Activated CD8-positive, alpha-beta T cell treated with anti-CD3 and anti-CD28 coated beads for 36 hours (primary cell): Measurements from ENCODE around the gene FREY1. TPM values are rescaled to one million over a fixed set of nuclear protein-coding genes. Genes with fewer than 3 reads are reported as not detected.

Source experiments
- ATAC-seq: fragments of 200-7000 bp; cut with Tn5 transposase; one replicate; pipeline ENCODE4 v1.10.0; 2021; ENCODE audit warnings: mild to moderate bottlenecking, moderate library complexity
- CTCF ChIA-PET: fragments of 350-600 bp; sonication (Branson Sonifier 250); formaldehyde crosslinking; loops from one replicate; lab custom pipeline; 2021; ENCODE audit warnings: antibody characterized with exemption; lab: Charles Lee
- POLR2A ChIA-PET: fragments of 350-600 bp; sonication (Branson Sonifier 250); formaldehyde crosslinking; loops from one replicate; lab custom pipeline; 2021; ENCODE audit warnings: antibody characterized with exemption; lab: Charles Lee
- DNase-seq: peaks from one replicate; pipeline ENCODE4 v3.0.0-alpha.2; 2020
- H3K27ac Mint-ChIP-seq: one replicate; pipeline ENCODE4 v1.8.0; 2021; ENCODE audit warnings: mild to moderate bottlenecking, mixed read lengths
- H3K27me3 Mint-ChIP-seq: one replicate; pipeline ENCODE4 v1.8.0; 2021; ENCODE audit warnings: mixed read lengths
- H3K36me3 Mint-ChIP-seq: one replicate; pipeline ENCODE4 v1.8.0; 2021; ENCODE audit warnings: low read depth, mixed read lengths
- H3K4me1 Mint-ChIP-seq: one replicate; pipeline ENCODE4 v1.8.0; 2021; ENCODE audit warnings: low read depth, mixed read lengths
- H3K4me3 Mint-ChIP-seq: one replicate; pipeline ENCODE4 v1.8.0; 2021; ENCODE audit warnings: mild to moderate bottlenecking, moderate library complexity, mixed read lengths
- H3K9me3 Mint-ChIP-seq: one replicate; pipeline ENCODE4 v1.8.0; 2021; ENCODE audit warnings: mixed read lengths
- CTCF ChIP-seq: fragments of 200-600 bp; IDR thresholded peaks from one replicate; pipeline ENCODE4 v1.8.0; 2022; ENCODE audit warnings: antibody characterized with exemption, mild to moderate bottlenecking
- intact Hi-C: fragments of 100-400 bp; cut with micrococcal nuclease; formaldehyde crosslinking; loops from one replicate; pipeline ENCODE4 v1.10.0; 2022
- total RNA-seq, 2 experiments: library from RNA; stranded (reverse); gene quantifications; one replicate each; pipeline ENCODE4 v1.2.3, GENCODE V29; 2021

The FREY1 gene
- total RNA-seq, 2 experiments from 2014 or later = 0.43 to 0.72 TPM

GRCh38 chr11:45930031-45930794 lies 23.1 kb upstream of the FREY1 start:
- intact Hi-C loops = no loop called here
- peak; percentile 52 for DNase-seq
- peaks cover 26% of the 10 kb centered on the region for H3K4me1 Mint-ChIP-seq
- H3K27me3 Mint-ChIP-seq = no peaks in the 10 kb centered on the region
- ChIA-PET POLR2A (no interaction called here), CTCF (interaction anchor here (1.1 to 1.2 kb wide), 2 partner anchors 12 to 58 kb away, joined by 3 read pairs; no protein-coding TSS in a partner anchor)
- H3K4me3 Mint-ChIP-seq = no peak overlapping the region
- H3K36me3 Mint-ChIP-seq = peaks cover 2% of the 10 kb centered on the region
- TF ChIP-seq CTCF = no peak
- peak; percentile 74 for ATAC-seq
- peak overlapping the region; percentile 51 for H3K27ac Mint-ChIP-seq
- H3K9me3 Mint-ChIP-seq = no peaks in the 10 kb centered on the region

GRCh38 chr11:45929486-45930030 lies 22.5 kb upstream of the FREY1 start:
- peaks cover 2% of the 10 kb centered on the region for H3K36me3 Mint-ChIP-seq
- no peaks in the 10 kb centered on the region for H3K27me3 Mint-ChIP-seq
- intact Hi-C loops = no loop called here
- H3K27ac Mint-ChIP-seq = peak overlapping the region; percentile 51
- H3K9me3 Mint-ChIP-seq = no peaks in the 10 kb centered on the region
- H3K4me1 Mint-ChIP-seq = peaks cover 26% of the 10 kb centered on the region
- TF ChIP-seq CTCF = no peak
- ChIA-PET POLR2A (interaction anchor here (0.6 kb wide), 1 partner anchor 324 kb away, joined by 3 read pairs; no protein-coding TSS in a partner anchor), CTCF (interaction anchor here (1.1 to 1.2 kb wide), 2 partner anchors 11 to 58 kb away, joined by 3 read pairs; no protein-coding TSS in a partner anchor)
- H3K4me3 Mint-ChIP-seq = no peak overlapping the region
- peak; percentile 26 for ATAC-seq
- no peak for DNase-seq

- Mint-ChIP-seq H3K36me3 (peaks cover 2% of the 10 kb centered on the region), H3K4me1 (peaks cover 26% of the 10 kb centered on the region), H3K9me3 (no peaks in the 10 kb centered on the region), H3K27me3 (no peaks in the 10 kb centered on the region), H3K27ac (no peak overlapping the region), H3K4me3 (no peak overlapping the region)
- CTCF ChIA-PET = no interaction called here
- intact Hi-C loops = no loop called here
- DNase-seq (no peak), ATAC-seq (no peak)
- POLR2A ChIA-PET = interaction anchor here (0.6 kb wide), 1 partner anchor 325 kb away, joined by 3 read pairs; no protein-coding TSS in a partner anchor
- TF ChIP-seq CTCF = no peak
Observed at GRCh38 chr11:45928535-45929215, 21.6 kb upstream of the FREY1 start.

- Mint-ChIP-seq H3K9me3 (no peaks in the 10 kb centered on the region), H3K4me3 (no peak overlapping the region), H3K4me1 (peaks cover 28% of the 10 kb centered on the region), H3K36me3 (no peaks in the 10 kb centered on the region), H3K27me3 (peaks cover 3% of the 10 kb centered on the region), H3K27ac (no peak overlapping the region)
- intact Hi-C loops = no loop called here
- ATAC-seq = no peak
- ChIA-PET CTCF (interaction anchor here (1.0 kb wide), 1 partner anchor 79 kb away, joined by 3 read pairs; no protein-coding TSS in a partner anchor), POLR2A (interaction anchor here (1.1 kb wide), 1 partner anchor 10 kb away, joined by 3 read pairs; the partner anchor contains the start of gene PEX16)
- TF ChIP-seq CTCF = no peak
- no peak for DNase-seq
Observed at GRCh38 chr11:45927684-45928413, 20.8 kb upstream of the FREY1 start.
